ENCODE measurements around the gene CUX1.

CUX1 gene

DNA sequence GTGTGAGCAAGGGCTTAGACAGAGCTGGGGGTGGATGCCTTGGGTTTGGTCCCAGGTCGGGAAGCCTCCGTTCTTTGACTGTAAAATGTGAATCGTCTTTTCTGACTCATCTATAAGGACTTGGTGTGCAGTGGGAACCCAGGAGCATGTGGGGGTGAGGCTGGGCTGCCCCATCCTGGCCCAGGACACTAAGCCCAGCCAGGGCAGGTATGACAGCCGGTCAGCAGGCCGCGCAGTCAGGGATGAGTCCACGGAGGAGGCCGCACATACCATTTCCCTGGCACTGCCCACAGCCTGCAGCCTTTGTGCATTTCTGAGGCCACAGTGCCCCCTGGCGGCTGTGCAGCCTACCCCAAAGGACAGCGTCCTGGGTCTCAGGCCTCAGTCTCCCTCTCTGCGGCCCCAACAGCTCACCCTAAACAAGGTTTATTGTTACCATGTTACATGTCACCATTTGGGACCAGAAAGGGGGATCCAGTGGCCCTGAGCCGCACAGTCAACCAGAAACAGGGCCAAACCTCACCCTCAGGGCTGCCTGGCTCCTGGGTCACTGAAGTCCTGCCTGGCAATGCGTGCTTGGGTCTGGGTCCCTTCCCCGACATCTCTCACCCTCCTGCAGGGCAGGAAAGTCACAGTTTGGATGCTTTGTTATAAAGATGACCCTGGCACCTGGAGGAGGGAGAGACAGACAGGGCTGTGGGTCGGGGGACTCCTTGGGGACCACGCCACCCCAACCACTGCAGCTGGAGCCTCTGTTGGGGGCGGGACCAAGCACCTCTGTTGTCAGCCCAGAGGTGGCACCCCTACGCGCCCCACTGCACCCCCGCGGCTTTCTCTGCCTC, 454.9 kb downstream of the CUX1 start:
- DNase-seq (ENCODE audit: low read depth) = peak; percentile 83

DNA sequence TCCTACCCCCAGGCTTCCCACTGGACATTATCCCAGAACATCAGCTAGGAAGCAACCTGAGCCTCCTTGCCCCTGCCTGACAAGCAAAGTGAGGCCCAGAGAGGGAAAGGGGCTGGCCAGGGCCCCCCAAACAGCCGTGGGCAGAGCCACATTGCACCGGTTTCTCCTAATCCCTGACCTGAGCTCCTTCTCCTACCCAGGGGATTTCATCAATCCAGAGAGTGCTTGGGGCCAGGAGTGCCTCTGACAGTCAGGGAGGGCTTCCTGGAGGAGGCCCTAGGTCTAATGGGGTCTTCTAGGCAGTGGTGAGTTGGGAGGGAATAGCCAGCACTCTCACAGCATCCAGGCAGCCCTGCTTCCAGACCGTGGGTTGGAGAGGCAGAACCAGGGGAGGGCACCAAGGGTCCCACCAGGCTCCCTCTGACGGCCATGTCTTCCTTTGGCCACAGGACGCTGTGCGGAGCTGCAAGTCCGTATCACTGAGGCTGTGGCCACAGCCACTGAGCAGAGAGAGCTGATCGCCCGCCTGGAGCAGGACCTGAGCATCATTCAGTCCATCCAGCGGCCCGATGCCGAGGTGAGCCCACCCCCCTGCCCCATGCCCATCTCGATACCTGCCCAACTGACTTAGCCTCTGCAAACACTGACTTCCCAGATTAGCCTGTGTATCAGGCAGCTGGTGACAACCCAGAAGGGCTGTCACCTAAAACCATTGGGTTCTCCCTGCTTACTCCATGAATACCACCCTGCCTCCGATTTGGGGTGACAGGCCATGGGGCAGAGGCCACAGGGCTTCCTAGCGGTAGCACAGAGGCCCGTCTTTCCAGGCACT, 455.7 kb downstream of the CUX1 start:
- no peak for DNase-seq (ENCODE audit: low read depth)

DNA sequence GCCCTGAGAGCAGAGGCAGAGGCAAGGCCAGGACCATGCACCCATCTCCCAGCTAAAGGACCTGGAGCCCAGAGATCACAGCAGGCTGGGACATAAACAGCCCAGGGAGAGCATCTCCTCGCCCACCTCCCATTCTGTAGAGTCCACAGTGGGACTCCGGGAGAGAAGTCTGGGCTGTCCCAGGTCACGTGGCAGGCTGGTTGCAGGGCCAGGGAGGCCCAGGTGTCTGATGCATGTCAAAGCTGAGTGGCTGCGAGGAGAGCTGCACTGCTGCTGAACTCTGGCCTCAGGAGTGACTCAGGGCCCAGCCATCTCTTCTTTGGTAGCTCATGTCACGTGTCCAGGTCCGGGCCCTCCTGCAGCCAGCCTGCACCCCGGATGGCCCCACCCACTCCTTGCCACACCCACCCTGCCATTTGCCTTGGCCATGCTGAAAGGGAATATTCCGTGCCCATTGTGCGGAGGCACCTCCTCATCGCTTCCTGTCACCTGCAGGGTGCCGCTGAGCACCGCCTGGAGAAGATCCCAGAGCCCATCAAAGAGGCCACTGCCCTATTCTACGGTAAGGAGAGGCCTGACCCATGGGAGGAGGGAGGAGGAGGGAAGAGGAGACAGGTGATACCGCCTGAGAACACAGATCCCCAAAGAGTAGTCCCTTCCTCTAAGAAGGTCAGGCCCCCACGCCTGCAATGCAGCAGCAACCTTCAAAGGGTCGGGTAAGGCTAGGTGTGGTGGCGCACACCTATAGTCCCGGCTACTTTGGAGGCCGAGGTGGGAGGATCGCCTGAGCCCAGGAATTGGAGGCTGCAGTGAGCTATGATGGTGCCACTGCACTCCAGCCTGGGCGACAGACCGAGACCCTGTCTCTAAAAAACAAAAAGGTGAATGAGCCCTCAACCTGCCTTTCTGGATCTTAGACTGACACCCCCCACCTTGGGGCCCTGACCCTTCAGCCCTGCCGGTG, 456.6 kb downstream of the CUX1 start:
- DNase-seq (ENCODE audit: low read depth) = no peak

GRCh38 chr7:102275123-102275703, 457.8 kb downstream of the CUX1 start:
- DNase-seq (ENCODE audit: low read depth) = no peak

- DNase-seq (ENCODE audit: low read depth) = no peak
Measured at GRCh38 chr7:102277901-102278300, 460.5 kb downstream of the CUX1 start.

DNA sequence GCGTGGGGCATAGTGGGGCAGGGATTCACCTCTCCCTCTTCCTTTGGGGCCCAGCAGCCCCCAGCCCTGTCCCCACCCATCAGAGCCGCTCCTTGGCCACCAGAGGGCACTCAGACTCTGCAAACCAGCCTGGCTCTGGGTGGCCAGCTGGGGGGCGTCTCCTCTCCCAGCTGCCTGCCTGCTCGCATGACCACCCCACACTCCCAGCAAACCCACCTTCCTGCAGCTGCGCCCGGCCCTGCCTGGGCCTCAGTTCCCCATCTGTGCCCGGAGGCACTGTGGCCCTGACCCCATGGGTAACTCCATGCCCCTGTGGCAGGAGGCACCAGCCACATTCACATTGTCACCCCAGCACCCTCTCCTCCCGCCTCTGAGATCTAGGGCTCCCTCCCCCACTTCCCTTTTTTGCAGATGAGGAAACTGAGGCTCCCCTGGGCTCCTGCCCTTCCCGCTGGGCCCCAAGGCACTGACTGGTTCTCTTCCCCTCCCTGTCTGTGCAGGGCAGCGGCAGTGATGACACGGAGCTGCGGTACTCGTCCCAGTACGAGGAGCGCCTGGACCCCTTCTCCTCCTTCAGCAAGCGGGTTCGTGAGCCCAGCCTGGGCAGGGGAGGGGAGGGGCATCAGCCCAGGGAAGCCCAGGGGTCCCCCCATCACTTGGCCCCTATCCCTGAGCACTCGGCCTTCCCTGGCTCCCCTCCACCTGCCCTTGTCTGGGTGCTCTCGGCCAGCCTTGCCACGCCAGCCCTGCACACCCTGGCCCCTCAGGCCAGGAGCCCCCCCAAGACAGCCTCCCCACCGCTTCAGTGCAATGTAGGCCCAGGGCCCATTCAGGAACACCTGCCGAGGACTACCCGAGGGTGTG, 462.3 kb downstream of the CUX1 start:
- DNase-seq (ENCODE audit: low read depth) = peak; percentile 68

- no peak for DNase-seq (ENCODE audit: low read depth)
Measured at GRCh38 chr7:102280521-102280920, 463.1 kb downstream of the CUX1 start.

DNA sequence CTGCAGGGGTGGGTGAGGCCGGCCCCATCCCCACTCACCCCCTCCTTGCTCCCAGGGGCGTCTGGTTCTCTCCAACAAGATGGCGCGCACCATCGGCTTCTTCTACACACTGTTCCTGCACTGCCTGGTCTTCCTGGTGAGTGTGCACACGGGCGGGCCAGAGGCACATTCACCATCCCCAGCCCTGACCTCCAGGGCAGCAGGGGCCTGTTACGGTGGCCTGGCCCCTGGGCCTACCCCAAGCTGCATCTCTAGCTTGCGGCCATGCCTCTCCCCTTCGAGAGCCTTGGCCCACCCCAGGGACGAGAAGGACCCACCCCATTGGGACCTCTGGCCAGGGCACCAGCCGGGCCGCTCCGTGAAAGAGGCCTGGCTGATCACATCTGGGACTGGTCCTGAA, 464.4 kb downstream of the CUX1 start:
- DNase-seq (ENCODE audit: low read depth) = no peak

- DNase-seq (ENCODE audit: low read depth) = no peak
Measured at GRCh38 chr7:102282465-102283362, 465.3 kb downstream of the CUX1 start.

DNA sequence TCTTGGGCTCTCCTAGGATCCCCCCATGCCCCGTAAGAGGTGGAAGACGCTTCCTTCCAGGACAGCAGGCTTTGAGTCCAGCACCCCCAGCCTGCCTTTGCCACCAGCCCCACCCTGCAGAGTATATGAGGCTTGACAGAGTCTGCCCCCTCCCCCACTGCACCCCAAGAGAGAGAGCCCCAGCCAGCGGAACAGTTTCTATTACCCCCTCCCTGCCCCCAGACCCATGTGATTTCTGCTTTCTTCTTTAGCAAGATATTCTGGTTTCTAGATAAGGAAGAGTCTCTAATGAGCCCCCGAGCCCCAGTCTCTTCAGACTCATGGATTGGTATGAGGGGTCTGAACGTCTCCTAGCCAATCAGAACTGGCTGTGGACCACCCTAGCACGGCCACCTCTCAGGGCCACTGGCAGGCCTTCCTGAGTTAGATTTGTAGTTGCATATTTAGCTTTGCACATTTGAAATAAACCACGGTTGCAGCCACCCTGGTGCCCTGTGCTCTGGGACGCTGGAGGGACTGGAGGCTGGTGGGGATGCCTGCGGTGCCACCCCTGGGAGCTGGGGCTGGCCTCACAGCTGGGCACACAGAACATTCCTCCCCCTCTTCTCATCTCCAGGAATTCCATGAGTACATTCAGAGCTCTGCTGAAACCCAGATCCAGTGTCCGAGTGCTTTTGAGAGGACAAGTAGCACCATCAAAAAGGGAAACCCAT, 466.2 kb downstream of the CUX1 start:
- no peak for DNase-seq (ENCODE audit: low read depth)

DNA sequence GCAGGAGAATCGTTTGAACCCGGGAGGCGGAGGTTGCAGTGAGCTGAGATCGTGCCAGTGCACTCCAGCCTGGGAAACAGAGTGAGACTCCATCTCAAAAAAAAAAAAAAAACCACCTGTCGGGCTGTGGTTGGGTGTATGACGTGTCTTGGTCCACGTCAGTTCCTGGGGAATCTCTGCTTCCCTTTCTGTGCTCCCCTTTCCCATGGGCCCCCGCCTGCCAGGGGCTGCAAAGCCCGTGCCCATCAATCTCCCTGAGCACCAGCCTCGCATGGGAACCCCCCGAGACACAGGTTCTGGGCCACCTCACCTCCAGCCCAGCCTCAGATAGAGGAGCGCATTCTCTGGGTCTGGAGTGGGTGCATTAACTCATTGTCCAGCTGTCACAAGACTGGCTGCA, 467.0 kb downstream of the CUX1 start:
- DNase-seq (ENCODE audit: low read depth) = no peak

- DNase-seq (ENCODE audit: low read depth) = no peak
Measured at GRCh38 chr7:102284891-102285539, 467.6 kb downstream of the CUX1 start.

- DNase-seq (ENCODE audit: low read depth) = no peak
Measured at GRCh38 chr7:102285540-102286236, 468.3 kb downstream of the CUX1 start.

DNA sequence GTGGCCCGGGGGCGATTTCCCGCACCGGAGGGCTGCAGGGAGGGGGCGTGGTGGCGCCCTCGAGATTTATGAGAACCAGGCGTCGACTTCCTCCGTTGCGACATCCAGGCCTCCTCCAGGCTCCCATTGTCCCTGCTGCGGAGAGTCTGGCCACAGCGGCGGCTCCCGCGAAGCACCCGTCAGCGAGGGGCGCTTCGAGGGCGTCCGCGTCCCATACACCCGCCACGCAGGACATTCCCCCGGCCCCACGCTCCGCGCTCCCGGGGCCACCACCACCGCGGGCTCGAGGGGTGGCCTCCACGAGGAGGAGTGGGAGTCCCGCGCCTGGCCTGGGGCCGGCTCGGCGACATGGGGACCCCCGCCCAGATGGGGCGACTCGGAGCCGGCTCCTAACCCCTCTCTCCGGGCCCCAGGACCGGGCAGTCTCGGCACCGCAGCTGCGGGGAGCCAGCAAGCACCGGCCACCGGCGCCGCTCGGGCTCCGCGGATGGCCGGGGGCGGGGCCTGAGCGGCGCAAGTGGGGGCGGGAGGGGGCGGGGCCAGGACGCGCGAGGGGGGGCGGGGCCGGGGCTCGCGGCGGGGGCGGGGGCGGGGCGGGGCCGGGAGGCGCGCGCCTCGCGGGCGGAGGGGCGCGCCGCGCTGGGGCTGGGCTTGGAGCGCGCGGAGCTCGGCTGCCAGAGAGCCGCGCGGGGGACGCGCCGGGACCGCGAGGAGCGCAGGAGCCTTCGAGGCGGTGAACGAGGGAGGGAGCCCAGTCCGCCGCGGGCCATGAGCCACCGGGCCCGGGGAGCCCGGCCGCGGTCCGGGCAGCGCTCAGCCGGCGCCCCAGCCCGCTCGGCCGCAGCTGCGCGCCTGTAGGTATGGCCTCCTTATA, 469.0 kb downstream of the CUX1 start, which contains the start of gene SH2B2:
TSS of gene SH2B2 (plus strand) at position 632 of the 874 bp plus-strand sequence. CDS start 13,683 bp downstream, outside the sequence.
- DNase-seq (ENCODE audit: low read depth) = peak; percentile 78

- peak; percentile 35 for DNase-seq (ENCODE audit: low read depth)
Measured at GRCh38 chr7:102287111-102287980, 469.9 kb downstream of the CUX1 start.

GRCh38 chr7:102287981-102288278, 470.5 kb downstream of the CUX1 start:
- no peak for DNase-seq (ENCODE audit: low read depth)
